HEK293 (cell line): Measurements from ENCODE around the gene NOX5.

Source experiments
- CTCF ChIA-PET: fragments of 350-600 bp; formaldehyde crosslinking; extraction: SDS; loops from one replicate; lab custom pipeline; 2021; ENCODE audit warnings: antibody characterized with exemption; lab: Yijun Ruan, JAX
- POLR2A ChIA-PET: fragments of 300-600 bp; formaldehyde crosslinking; extraction: SDS; loops from one replicate; lab custom pipeline; 2020; ENCODE audit warnings: antibody characterized with exemption, inconsistent platforms; lab: Yijun Ruan, JAX
- H3K27ac ChIP-seq: fragments of 200-500 bp; sonication (Bioruptor generic); 2 replicates; pipeline ENCODE4 v1.5.1; 2014; ENCODE audit warnings: low read depth, low read length, control low read depth, inconsistent platforms; ENCODE audit errors: extremely low read depth
- H3K36me3 ChIP-seq, 2 experiments: fragments of 200-500 bp in 1 of 2; sonication (Bioruptor generic) in 1 of 2; 1 replicate in 1 of 2; 2 replicates in 1 of 2; pipeline ENCODE4 v1.5.1; 2014 to 2017; ENCODE audit warnings: inconsistent platforms in 2 of 2, low read length in 2 of 2; ENCODE audit not compliant: control insufficient read depth in 2 of 2, insufficient read depth in 1 of 2
- H3K4me1 ChIP-seq: fragments of 200-500 bp; sonication (Bioruptor generic); 2 replicates; pipeline ENCODE4 v1.5.1; 2014; ENCODE audit warnings: mild to moderate bottlenecking, low read length, inconsistent platforms; ENCODE audit not compliant: control insufficient read depth, insufficient read depth
- H3K4me3 ChIP-seq: 2 replicates; pipeline ENCODE4 v1.5.1; 2011; ENCODE audit warnings: low read depth, mild to moderate bottlenecking, control low read depth, low read length, moderate library complexity
- H3K9me3 ChIP-seq: fragments of 200-500 bp; sonication (Bioruptor generic); 2 replicates; pipeline ENCODE4 v1.5.1; 2014; ENCODE audit warnings: low read depth, low read length, inconsistent platforms; ENCODE audit not compliant: control insufficient read depth, insufficient read depth
- BCL11A ChIP-seq: fragments of 450-650 bp; formaldehyde crosslinking; IDR thresholded peaks from 2 replicates; pipeline ENCODE4 v1.5.1; 2016; ENCODE audit warnings: low read depth, missing biosample characterization, missing genetic modification characterization
- GLI4 ChIP-seq: fragments of 450-650 bp; formaldehyde crosslinking; IDR thresholded peaks from 2 replicates; pipeline ENCODE4 v1.5.1; 2016; ENCODE audit warnings: missing biosample characterization, missing genetic modification characterization
- GLIS1 ChIP-seq: fragments of 450-650 bp; formaldehyde crosslinking; IDR thresholded peaks from 2 replicates; pipeline ENCODE4 v1.5.1; 2016; ENCODE audit warnings: missing biosample characterization, missing genetic modification characterization
- KLF16 ChIP-seq: fragments of 450-650 bp; formaldehyde crosslinking; IDR thresholded peaks from 2 replicates; pipeline ENCODE4 v1.5.1; 2017; ENCODE audit warnings: missing biosample characterization, missing genetic modification characterization
- KLF8 ChIP-seq: fragments of 450-650 bp; formaldehyde crosslinking; IDR thresholded peaks from 2 replicates; pipeline ENCODE4 v1.5.1; 2016; ENCODE audit warnings: missing biosample characterization, missing genetic modification characterization
- PRDM1 ChIP-seq: fragments of 450-650 bp; formaldehyde crosslinking; IDR thresholded peaks from 2 replicates; pipeline ENCODE4; 2016; ENCODE audit warnings: missing biosample characterization, missing genetic modification characterization
- SP2 ChIP-seq: fragments of 450-650 bp; formaldehyde crosslinking; IDR thresholded peaks from 2 replicates; pipeline ENCODE4 v1.5.1; 2016; ENCODE audit warnings: missing biosample characterization, missing genetic modification characterization
- ZBTB20 ChIP-seq: fragments of 450-650 bp; formaldehyde crosslinking; IDR thresholded peaks from 2 replicates; pipeline ENCODE4 v1.5.1; 2016; ENCODE audit warnings: missing biosample characterization, missing genetic modification characterization
- ZBTB48 ChIP-seq: fragments of 450-650 bp; formaldehyde crosslinking; IDR thresholded peaks from 2 replicates; pipeline ENCODE4 v1.5.1; 2016; ENCODE audit warnings: missing biosample characterization, missing genetic modification characterization
- ZFP69B ChIP-seq: fragments of 450-650 bp; formaldehyde crosslinking; IDR thresholded peaks from 2 replicates; pipeline ENCODE4 v1.5.1; 2016; ENCODE audit warnings: missing biosample characterization, missing genetic modification characterization
- ZNF2 ChIP-seq: fragments of 450-650 bp; formaldehyde crosslinking; IDR thresholded peaks from 2 replicates; pipeline ENCODE4 v1.5.1; 2016; ENCODE audit warnings: missing biosample characterization, missing genetic modification characterization
- ZNF223 ChIP-seq: fragments of 450-650 bp; formaldehyde crosslinking; IDR thresholded peaks from 2 replicates; pipeline ENCODE4 v1.5.1; 2016; ENCODE audit warnings: missing biosample characterization, missing genetic modification characterization
- ZNF366 ChIP-seq: fragments of 450-650 bp; formaldehyde crosslinking; conservative IDR thresholded peaks from 2 replicates; pipeline ENCODE4 v1.5.1; 2016; ENCODE audit warnings: missing biosample characterization, missing genetic modification characterization
- ZNF610 ChIP-seq: fragments of 450-650 bp; formaldehyde crosslinking; IDR thresholded peaks from 2 replicates; pipeline ENCODE4 v1.5.1; 2016; ENCODE audit warnings: missing biosample characterization, missing genetic modification characterization, borderline replicate concordance
- ZNF623 ChIP-seq: fragments of 450-650 bp; formaldehyde crosslinking; IDR thresholded peaks from 2 replicates; pipeline ENCODE4 v1.5.1; 2016; ENCODE audit warnings: missing biosample characterization, missing genetic modification characterization
- ZNF629 ChIP-seq: fragments of 450-650 bp; formaldehyde crosslinking; IDR thresholded peaks from 2 replicates; pipeline ENCODE4 v1.5.1; 2017; ENCODE audit warnings: missing biosample characterization, missing genetic modification characterization
- ZNF785 ChIP-seq: fragments of 450-650 bp; formaldehyde crosslinking; IDR thresholded peaks from 2 replicates; pipeline ENCODE4 v1.5.1; 2016; ENCODE audit warnings: missing biosample characterization, missing genetic modification characterization
- ZXDB ChIP-seq: fragments of 450-650 bp; formaldehyde crosslinking; IDR thresholded peaks from 2 replicates; pipeline ENCODE4 v1.5.1; 2016; ENCODE audit warnings: missing biosample characterization, missing genetic modification characterization
- TF ChIP-seq, protein P1 (sequence below): fragments of 450-650 bp; formaldehyde crosslinking; IDR thresholded peaks from 2 replicates; pipeline ENCODE4 v1.5.1; 2016; ENCODE audit warnings: missing biosample characterization, missing genetic modification characterization
- TF ChIP-seq, protein P2 (sequence below): fragments of 450-650 bp; formaldehyde crosslinking; IDR thresholded peaks from 2 replicates; pipeline ENCODE4 v1.5.1; 2017; ENCODE audit warnings: missing biosample characterization, missing genetic modification characterization
- TF ChIP-seq, protein P3 (sequence below): fragments of 450-650 bp; formaldehyde crosslinking; IDR thresholded peaks from 2 replicates; pipeline ENCODE4 v1.5.1; 2016; ENCODE audit warnings: missing biosample characterization, missing genetic modification characterization
- TF ChIP-seq, protein P4 (sequence below): fragments of 450-650 bp; formaldehyde crosslinking; optimal IDR thresholded peaks from 2 replicates; pipeline ENCODE3; 2016; ENCODE audit warnings: missing biosample characterization, mild to moderate bottlenecking, missing genetic modification characterization
- TF ChIP-seq, protein P5 (sequence below): fragments of 450-650 bp; formaldehyde crosslinking; IDR thresholded peaks from 2 replicates; pipeline ENCODE4 v1.5.1; 2016; ENCODE audit warnings: missing biosample characterization, missing genetic modification characterization

NOX5 gene

GRCh38 chr15:69092159-69092558 lies 77.7 kb downstream of the NOX5 start (continued):
- TF ChIP-seq ZBTB20 (tag by site-specific recombination) (0 out of 2 replicates have a peak, but pooled peaks have one; percentile 30), GLIS1 (tag by site-specific recombination) (peak; percentile 72), ZFP69B (no peak), ZNF223 (tag by site-specific recombination) (no peak), ZNF785 (tag by site-specific recombination) (no peak), KLF16 (tag by site-specific recombination) (no peak), BCL11A (0 out of 2 replicates have a peak, but pooled peaks have one; percentile 57), PRDM1 (tag by site-specific recombination) (peak; percentile 40; the same call in 1 of the 2 replicates), ZNF2 (tag by site-specific recombination) (0 out of 2 replicates have a peak, but pooled peaks have one; percentile 25), KLF8 (0 out of 2 replicates have a peak, but pooled peaks have one; percentile 32), ZNF366 (tag by site-specific recombination) (peak; percentile 62; the same call in 1 of the 2 replicates), ZXDB (tag by site-specific recombination) (peak; percentile 64; the same call in 1 of the 2 replicates), ZNF629 (tag by site-specific recombination) (peak; percentile 85), GLI4 (tag by site-specific recombination) (no peak)
- TF ChIP-seq, protein P1, sequence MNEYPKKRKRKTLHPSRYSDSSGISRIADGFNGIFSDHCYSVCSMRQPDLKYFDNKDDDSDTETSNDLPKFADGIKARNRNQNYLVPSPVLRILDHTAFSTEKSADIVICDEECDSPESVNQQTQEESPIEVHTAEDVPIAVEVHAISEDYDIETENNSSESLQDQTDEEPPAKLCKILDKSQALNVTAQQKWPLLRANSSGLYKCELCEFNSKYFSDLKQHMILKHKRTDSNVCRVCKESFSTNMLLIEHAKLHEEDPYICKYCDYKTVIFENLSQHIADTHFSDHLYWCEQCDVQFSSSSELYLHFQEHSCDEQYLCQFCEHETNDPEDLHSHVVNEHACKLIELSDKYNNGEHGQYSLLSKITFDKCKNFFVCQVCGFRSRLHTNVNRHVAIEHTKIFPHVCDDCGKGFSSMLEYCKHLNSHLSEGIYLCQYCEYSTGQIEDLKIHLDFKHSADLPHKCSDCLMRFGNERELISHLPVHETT (tag by site-specific recombination) = 0 out of 2 replicates have a peak, but pooled peaks have one; percentile 31
- TF ChIP-seq, protein P2, sequence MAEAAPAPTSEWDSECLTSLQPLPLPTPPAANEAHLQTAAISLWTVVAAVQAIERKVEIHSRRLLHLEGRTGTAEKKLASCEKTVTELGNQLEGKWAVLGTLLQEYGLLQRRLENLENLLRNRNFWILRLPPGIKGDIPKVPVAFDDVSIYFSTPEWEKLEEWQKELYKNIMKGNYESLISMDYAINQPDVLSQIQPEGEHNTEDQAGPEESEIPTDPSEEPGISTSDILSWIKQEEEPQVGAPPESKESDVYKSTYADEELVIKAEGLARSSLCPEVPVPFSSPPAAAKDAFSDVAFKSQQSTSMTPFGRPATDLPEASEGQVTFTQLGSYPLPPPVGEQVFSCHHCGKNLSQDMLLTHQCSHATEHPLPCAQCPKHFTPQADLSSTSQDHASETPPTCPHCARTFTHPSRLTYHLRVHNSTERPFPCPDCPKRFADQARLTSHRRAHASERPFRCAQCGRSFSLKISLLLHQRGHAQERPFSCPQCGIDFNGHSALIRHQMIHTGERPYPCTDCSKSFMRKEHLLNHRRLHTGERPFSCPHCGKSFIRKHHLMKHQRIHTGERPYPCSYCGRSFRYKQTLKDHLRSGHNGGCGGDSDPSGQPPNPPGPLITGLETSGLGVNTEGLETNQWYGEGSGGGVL (tag by site-specific recombination) = peak; percentile 78
- TF ChIP-seq, protein P3, sequence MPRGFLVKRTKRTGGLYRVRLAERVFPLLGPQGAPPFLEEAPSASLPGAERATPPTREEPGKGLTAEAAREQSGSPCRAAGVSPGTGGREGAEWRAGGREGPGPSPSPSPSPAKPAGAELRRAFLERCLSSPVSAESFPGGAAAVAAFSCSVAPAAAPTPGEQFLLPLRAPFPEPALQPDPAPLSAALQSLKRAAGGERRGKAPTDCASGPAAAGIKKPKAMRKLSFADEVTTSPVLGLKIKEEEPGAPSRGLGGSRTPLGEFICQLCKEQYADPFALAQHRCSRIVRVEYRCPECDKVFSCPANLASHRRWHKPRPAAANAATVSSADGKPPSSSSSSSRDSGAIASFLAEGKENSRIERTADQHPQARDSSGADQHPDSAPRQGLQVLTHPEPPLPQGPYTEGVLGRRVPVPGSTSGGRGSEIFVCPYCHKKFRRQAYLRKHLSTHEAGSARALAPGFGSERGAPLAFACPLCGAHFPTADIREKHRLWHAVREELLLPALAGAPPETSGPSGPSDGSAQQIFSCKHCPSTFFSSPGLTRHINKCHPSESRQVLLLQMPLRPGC = peak; percentile 75; the same call in 1 of the 2 replicates

- POLR2A ChIA-PET = interaction anchor here (0.5 kb wide), 1 partner anchor 491 kb away, joined by 5 read pairs; no protein-coding TSS in a partner anchor
- CTCF ChIA-PET = no interaction called here
- H3K4me1 ChIP-seq = peaks cover 22% of the 10 kb centered on the region
Observed at GRCh38 chr15:69093127-69093526, 78.6 kb downstream of the NOX5 start.

More at GRCh38 chr15:69093127-69093526, 78.6 kb downstream of the NOX5 start:
- H3K9me3 ChIP-seq = no peaks in the 10 kb centered on the region
- no peak overlapping the region for H3K27ac ChIP-seq
- peak; percentile 80; the same call in 1 of the 2 replicates for TF ChIP-seq ZBTB48 (tag by site-specific recombination)
- peak; percentile 49 for TF ChIP-seq SP2 (tag by site-specific recombination)
- TF ChIP-seq ZNF610 = no peak
- TF ChIP-seq, protein P4, sequence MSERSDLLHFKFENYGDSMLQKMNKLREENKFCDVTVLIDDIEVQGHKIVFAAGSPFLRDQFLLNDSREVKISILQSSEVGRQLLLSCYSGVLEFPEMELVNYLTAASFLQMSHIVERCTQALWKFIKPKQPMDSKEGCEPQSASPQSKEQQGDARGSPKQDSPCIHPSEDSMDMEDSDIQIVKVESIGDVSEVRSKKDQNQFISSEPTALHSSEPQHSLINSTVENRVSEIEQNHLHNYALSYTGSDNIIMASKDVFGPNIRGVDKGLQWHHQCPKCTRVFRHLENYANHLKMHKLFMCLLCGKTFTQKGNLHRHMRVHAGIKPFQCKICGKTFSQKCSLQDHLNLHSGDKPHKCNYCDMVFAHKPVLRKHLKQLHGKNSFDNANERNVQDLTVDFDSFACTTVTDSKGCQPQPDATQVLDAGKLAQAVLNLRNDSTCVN (tag by site-specific recombination) = no peak
- TF ChIP-seq, protein P5, sequence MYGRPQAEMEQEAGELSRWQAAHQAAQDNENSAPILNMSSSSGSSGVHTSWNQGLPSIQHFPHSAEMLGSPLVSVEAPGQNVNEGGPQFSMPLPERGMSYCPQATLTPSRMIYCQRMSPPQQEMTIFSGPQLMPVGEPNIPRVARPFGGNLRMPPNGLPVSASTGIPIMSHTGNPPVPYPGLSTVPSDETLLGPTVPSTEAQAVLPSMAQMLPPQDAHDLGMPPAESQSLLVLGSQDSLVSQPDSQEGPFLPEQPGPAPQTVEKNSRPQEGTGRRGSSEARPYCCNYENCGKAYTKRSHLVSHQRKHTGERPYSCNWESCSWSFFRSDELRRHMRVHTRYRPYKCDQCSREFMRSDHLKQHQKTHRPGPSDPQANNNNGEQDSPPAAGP (tag by site-specific recombination) = 0 out of 2 replicates have a peak, but pooled peaks have one; percentile 16
- no peak for TF ChIP-seq ZNF623 (tag by site-specific recombination)
- no peaks in the 10 kb centered on the region for H3K36me3 ChIP-seq
- no peak overlapping the region for H3K4me3 ChIP-seq
